Measurements from ENCODE around the gene ABCC9. TPM values are rescaled to one million over a fixed set of nuclear protein-coding genes. Genes with fewer than 3 reads are reported as not detected.
"Not testable (repeated sequence)": the region's sequence is repeated elsewhere in the genome, so short reads cannot be mapped to it uniquely, and the experiment has no call there.

ABCC9 gene
- total RNA-seq, 1 experiment from 2014 or later = not detected

- H3K27me3 ChIP-seq (ENCODE audit: control insufficient read depth, insufficient read depth, low read length) = no peaks in the 10 kb centered on the region
- DNase-seq = no peak
- no peak overlapping the region for H3K4me3 ChIP-seq (ENCODE audit: insufficient read depth, low read depth, low read length)
- no peaks in the 10 kb centered on the region for H3K36me3 ChIP-seq (replicated peaks; ENCODE audit: control insufficient read depth, insufficient read depth, low read length)
Observed at GRCh38 chr12:21806255-21806654, 135.0 kb downstream of the ABCC9 start.

GRCh38 chr12:21801522-21802288 lies 139.5 kb downstream of the ABCC9 start:
- no peak for DNase-seq
- no peaks in the 10 kb centered on the region for H3K36me3 ChIP-seq (replicated peaks; ENCODE audit: control insufficient read depth, insufficient read depth, low read length)
- H3K27me3 ChIP-seq (ENCODE audit: control insufficient read depth, insufficient read depth, low read length) = no peaks in the 10 kb centered on the region
- no peak overlapping the region for H3K4me3 ChIP-seq (ENCODE audit: insufficient read depth, low read depth, low read length)

- no peak overlapping the region for H3K4me3 ChIP-seq (ENCODE audit: insufficient read depth, low read depth, low read length)
- H3K27me3 ChIP-seq (ENCODE audit: control insufficient read depth, insufficient read depth, low read length) = no peaks in the 10 kb centered on the region
- DNase-seq = no peak
- no peaks in the 10 kb centered on the region for H3K36me3 ChIP-seq (replicated peaks; ENCODE audit: control insufficient read depth, insufficient read depth, low read length)
Observed at GRCh38 chr12:21800011-21800410, 141.2 kb downstream of the ABCC9 start.

GRCh38 chr12:21797539-21797938 lies 143.7 kb downstream of the ABCC9 start:
- no peak for DNase-seq
- Histone ChIP-seq H3K4me3 (ENCODE audit: insufficient read depth, low read depth, low read length) (no peak overlapping the region), H3K36me3 (replicated peaks; ENCODE audit: control insufficient read depth, insufficient read depth, low read length) (no peaks in the 10 kb centered on the region), H3K27me3 (ENCODE audit: control insufficient read depth, insufficient read depth, low read length) (no peaks in the 10 kb centered on the region)

DNA sequence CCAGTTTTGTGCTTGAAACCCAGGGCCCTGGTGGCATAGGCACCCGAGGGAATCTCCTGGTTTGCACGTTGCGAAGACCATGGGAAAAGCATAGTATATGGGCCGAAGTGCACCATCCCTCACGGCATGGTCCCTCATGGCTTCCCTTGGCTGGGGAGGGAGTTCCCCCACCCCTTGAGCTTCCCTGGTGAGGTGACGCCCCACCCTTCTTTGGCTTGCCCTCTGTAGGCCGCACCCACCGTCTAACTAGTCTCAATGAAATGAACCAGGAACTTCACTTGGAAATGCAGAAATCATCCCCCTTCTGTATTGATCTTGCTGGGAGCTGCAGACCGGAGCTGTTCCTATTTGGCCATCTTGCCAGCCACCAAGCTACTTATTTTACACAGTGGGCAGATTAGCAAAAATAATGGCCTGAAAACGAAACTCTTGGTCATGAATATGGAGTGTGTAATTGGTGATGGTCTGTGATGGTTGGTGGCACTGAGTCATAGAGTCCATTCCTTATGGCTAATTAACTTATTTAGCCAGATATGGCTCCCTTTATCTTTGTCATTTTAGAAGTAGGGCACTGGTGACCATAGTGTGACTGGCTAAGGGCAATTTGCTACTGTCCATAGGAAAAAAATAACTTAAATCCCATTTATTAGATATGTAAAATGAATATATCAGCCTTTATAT lies 145.4 kb downstream of the ABCC9 start:
- Histone ChIP-seq H3K27me3 (ENCODE audit: control insufficient read depth, insufficient read depth, low read length) (no peaks in the 10 kb centered on the region), H3K4me3 (ENCODE audit: insufficient read depth, low read depth, low read length) (no peak overlapping the region), H3K36me3 (replicated peaks; ENCODE audit: control insufficient read depth, insufficient read depth, low read length) (no peaks in the 10 kb centered on the region)
- no peak for DNase-seq

DNA sequence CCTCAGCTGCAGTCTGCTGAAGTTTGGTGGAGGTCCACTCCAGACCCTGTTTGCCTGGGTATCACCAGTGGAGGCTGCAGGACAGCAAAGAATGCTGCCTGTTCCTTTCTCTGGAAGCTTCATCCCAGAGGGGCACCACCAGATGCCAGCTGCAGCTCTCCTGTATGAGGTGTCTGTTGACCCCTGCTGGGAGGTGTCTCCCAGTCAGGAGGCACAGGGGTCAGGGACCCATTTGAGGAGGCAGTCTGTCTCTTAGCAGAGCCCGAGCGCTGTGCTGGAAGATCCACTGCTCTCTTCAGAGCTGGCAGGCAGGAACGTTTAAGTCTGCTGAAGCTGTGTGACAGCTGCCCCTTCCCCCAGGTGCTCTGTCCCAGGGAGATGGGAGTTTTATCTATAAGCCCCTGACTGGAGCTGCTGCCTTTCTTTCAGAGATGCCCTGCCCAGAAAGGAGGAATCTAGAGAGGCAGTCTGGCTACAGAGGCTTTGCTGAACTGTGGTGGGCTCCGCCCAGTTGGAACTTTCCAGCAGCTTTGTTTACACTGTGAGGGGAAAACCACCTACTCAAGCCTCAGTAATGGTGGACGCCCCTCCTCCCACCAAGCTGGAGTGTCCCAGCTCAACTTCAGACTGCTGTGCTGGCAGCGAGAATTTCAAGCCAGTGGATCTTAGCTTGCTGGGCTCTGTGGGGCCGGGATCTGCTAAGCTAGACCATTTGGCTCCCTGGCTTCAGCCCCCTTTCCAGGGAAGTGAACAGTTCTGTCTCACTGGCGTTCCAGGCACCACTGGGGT lies 146.2 kb downstream of the ABCC9 start:
- not testable (repeated sequence) for DNase-seq; H3K36me3 ChIP-seq (replicated peaks; ENCODE audit: control insufficient read depth, insufficient read depth, low read length); H3K4me3 ChIP-seq (ENCODE audit: insufficient read depth, low read depth, low read length); H3K27me3 ChIP-seq (ENCODE audit: control insufficient read depth, insufficient read depth, low read length)

DNA sequence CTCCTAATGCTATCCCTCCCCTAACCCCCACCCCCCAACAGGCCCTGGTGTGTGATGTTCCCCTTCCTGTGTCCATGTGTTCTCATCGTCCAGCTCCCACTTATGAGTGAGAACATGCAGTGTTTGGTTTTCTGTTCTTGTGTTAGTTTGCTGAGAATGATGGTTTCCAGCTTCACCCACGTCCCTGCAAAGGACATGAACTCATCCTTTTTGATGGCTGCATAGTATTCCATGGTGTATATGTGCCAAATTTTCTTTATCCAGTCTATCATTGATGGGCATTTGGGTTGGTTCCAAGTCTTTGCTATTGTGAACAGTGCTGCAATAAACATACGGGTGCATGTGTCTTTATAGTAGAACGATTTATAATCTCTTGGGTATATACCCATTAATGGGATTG lies 151.5 kb downstream of the ABCC9 start:
- DNase-seq; H3K27me3 ChIP-seq (ENCODE audit: control insufficient read depth, insufficient read depth, low read length); H3K36me3 ChIP-seq (replicated peaks; ENCODE audit: control insufficient read depth, insufficient read depth, low read length); H3K4me3 ChIP-seq (ENCODE audit: insufficient read depth, low read depth, low read length): not testable (repeated sequence)

GRCh38 chr12:21788089-21788983 lies 152.9 kb downstream of the ABCC9 start:
- no peaks in the 10 kb centered on the region for H3K36me3 ChIP-seq (replicated peaks; ENCODE audit: control insufficient read depth, insufficient read depth, low read length)
- H3K4me3 ChIP-seq (ENCODE audit: insufficient read depth, low read depth, low read length) = no peak overlapping the region
- no peak for DNase-seq
- no peaks in the 10 kb centered on the region for H3K27me3 ChIP-seq (ENCODE audit: control insufficient read depth, insufficient read depth, low read length)

GRCh38 chr12:21786041-21786531 lies 155.1 kb downstream of the ABCC9 start:
- no peaks in the 10 kb centered on the region for H3K36me3 ChIP-seq (replicated peaks; ENCODE audit: control insufficient read depth, insufficient read depth, low read length)
- H3K27me3 ChIP-seq (ENCODE audit: control insufficient read depth, insufficient read depth, low read length) = no peaks in the 10 kb centered on the region
- DNase-seq = no peak
- no peak overlapping the region for H3K4me3 ChIP-seq (ENCODE audit: insufficient read depth, low read depth, low read length)

- DNase-seq; H3K36me3 ChIP-seq (replicated peaks; ENCODE audit: control insufficient read depth, insufficient read depth, low read length); H3K4me3 ChIP-seq (ENCODE audit: insufficient read depth, low read depth, low read length); H3K27me3 ChIP-seq (ENCODE audit: control insufficient read depth, insufficient read depth, low read length): not testable (repeated sequence)
Observed at GRCh38 chr12:21782723-21783122, 158.5 kb downstream of the ABCC9 start.

GRCh38 chr12:21780786-21781185 lies 160.4 kb downstream of the ABCC9 start:
- no peaks in the 10 kb centered on the region for H3K27me3 ChIP-seq (ENCODE audit: control insufficient read depth, insufficient read depth, low read length)
- no peaks in the 10 kb centered on the region for H3K36me3 ChIP-seq (replicated peaks; ENCODE audit: control insufficient read depth, insufficient read depth, low read length)
- DNase-seq = no peak
- no peak overlapping the region for H3K4me3 ChIP-seq (ENCODE audit: insufficient read depth, low read depth, low read length)

DNA sequence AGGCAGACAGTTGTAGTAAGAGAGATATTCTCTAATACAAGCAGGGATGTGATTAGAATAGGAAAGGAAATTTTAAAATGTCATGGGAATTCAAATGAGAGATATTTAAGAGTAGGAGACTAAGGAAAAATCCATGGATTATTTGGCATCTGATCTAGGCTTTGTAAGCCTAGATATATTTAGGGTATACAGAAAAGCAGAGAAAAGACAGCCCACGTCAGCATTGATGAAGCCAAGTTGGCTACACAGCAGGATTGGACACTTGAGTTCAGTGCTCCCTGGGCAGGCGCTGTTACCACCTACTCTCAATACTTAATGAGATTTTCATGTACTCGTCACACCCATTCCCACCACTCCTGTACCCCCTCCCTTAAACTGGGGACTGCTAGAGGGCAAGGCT lies 165.1 kb downstream of the ABCC9 start:
- Histone ChIP-seq H3K36me3 (replicated peaks; ENCODE audit: control insufficient read depth, insufficient read depth, low read length) (no peaks in the 10 kb centered on the region), H3K4me3 (ENCODE audit: insufficient read depth, low read depth, low read length) (no peak overlapping the region), H3K27me3 (ENCODE audit: control insufficient read depth, insufficient read depth, low read length) (peaks cover 12% of the 10 kb centered on the region)
- DNase-seq = no peak

- peaks cover 12% of the 10 kb centered on the region for H3K27me3 ChIP-seq (ENCODE audit: control insufficient read depth, insufficient read depth, low read length)
- DNase-seq = peak; percentile 6
- H3K4me3 ChIP-seq (ENCODE audit: insufficient read depth, low read depth, low read length) = peak overlapping the region; percentile 23
- no peaks in the 10 kb centered on the region for H3K36me3 ChIP-seq (replicated peaks; ENCODE audit: control insufficient read depth, insufficient read depth, low read length)
Observed at GRCh38 chr12:21775133-21775820, 165.9 kb downstream of the ABCC9 start.

Data from H7 (cell line).